ENCODE results near the gene PDE1A.

GRCh38 chr2:182252534-182252933 is 174.3 kb downstream of the PDE1A start:
- TF ChIP-seq CTCF (IDR thresholded peaks at IDR 0.05; ENCODE audit: insufficient read depth, low read length): no peak
- no peak for TF ChIP-seq REST (IDR thresholded peaks at IDR 0.05; ENCODE audit: insufficient replicate concordance, low read depth)
- no peak for TF ChIP-seq POLR2AphosphoS5 (IDR thresholded peaks at IDR 0.05; ENCODE audit: low read depth)
- TF ChIP-seq SPI1 (IDR thresholded peaks at IDR 0.05; ENCODE audit: borderline replicate concordance, low read depth): no peak

All from HL-60 (cell line).